ENCODE measurements around the gene SH2D3C.
A peak's percentile ranks its signal among the peaks of the same experiment; 100 is the strongest.

The SH2D3C gene

GRCh38 chr9:127698985-127699670 is 79.3 kb downstream of the SH2D3C start:
- peak; percentile 62 for DNase-seq (ENCODE audit: low spot score)

- no peak for DNase-seq (ENCODE audit: low spot score)
Observed at GRCh38 chr9:127698386-127698785, 80.1 kb downstream of the SH2D3C start.

GRCh38 chr9:127697575-127697974 is 80.9 kb downstream of the SH2D3C start:
- no peak for DNase-seq (ENCODE audit: low spot score)

GRCh38 chr9:127694890-127695720 is 83.4 kb downstream of the SH2D3C start:
- no peak for DNase-seq (ENCODE audit: low spot score)

GRCh38 chr9:127693697-127694096 is 84.8 kb downstream of the SH2D3C start:
- DNase-seq (ENCODE audit: low spot score), result no peak

- no peak for DNase-seq (ENCODE audit: low spot score)
Observed at GRCh38 chr9:127693143-127693542, 85.3 kb downstream of the SH2D3C start.

GRCh38 chr9:127692071-127692470 is 86.4 kb downstream of the SH2D3C start:
- no peak for DNase-seq (ENCODE audit: low spot score)

GRCh38 chr9:127690735-127691134 is 87.7 kb downstream of the SH2D3C start:
- no peak for DNase-seq (ENCODE audit: low spot score)

- no peak for DNase-seq (ENCODE audit: low spot score)
Observed at GRCh38 chr9:127689329-127690000, 89.0 kb downstream of the SH2D3C start.
